CD14-positive monocyte (primary cell): ENCODE results near the gene KCNK1. TPM values are rescaled to one million over a fixed set of nuclear protein-coding genes. Genes with fewer than 3 reads are reported as not detected.

Source experiments
- DNase-seq, 3 donors: peaks; one replicate each; pipeline ENCODE4 v3.0.0-alpha.2; 2011 to 2022
- H2AFZ ChIP-seq: 2 replicates; pipeline ENCODE4 v1.6.0; 2012; ENCODE audit warnings: mild to moderate bottlenecking, low read depth, low read length, inconsistent platforms; ENCODE audit not compliant: insufficient read depth, poor library complexity, severe bottlenecking
- H3K27ac ChIP-seq, 2 donors: 1 replicate in 1 of 2; 2 replicates in 1 of 2; pipeline ENCODE4 v1.5.1; 2012 to 2013; ENCODE audit warnings: low read length in 2 of 2, control low read depth in 1 of 2, inconsistent platforms in 1 of 2, low read depth in 1 of 2, mild to moderate bottlenecking in 1 of 2
- H3K27me3 ChIP-seq, 2 donors: one replicate each; pipeline versions ENCODE4 v1.6.0 to v1.6.1; 2011 to 2013; ENCODE audit warnings: low read length in 2 of 2; ENCODE audit not compliant: control insufficient read depth in 2 of 2, insufficient read depth in 2 of 2
- H3K36me3 ChIP-seq, 2 donors: replicated peaks in 1 of 2; 1 replicate in 1 of 2; 2 replicates in 1 of 2; pipeline versions ENCODE4 v1.5.1 to v1.6.1; 2012 to 2013; ENCODE audit warnings: low read length in 2 of 2, control low read depth in 1 of 2, inconsistent platforms in 1 of 2, mild to moderate bottlenecking in 1 of 2; ENCODE audit not compliant: insufficient read depth in 2 of 2, control insufficient read depth in 1 of 2
- H3K4me1 ChIP-seq, 2 donors: 1 replicate in 1 of 2; 2 replicates in 1 of 2; pipeline versions ENCODE4 v1.5.1 to v1.6.1; 2012 to 2013; ENCODE audit warnings: low read length in 2 of 2, control low read depth in 1 of 2, inconsistent platforms in 1 of 2, mild to moderate bottlenecking in 1 of 2, moderate library complexity in 1 of 2; ENCODE audit not compliant: insufficient read depth in 2 of 2, control insufficient read depth in 1 of 2
- H3K4me2 ChIP-seq: replicated peaks from 2 replicates; pipeline ENCODE3; 2012; ENCODE audit warnings: low read length, moderate library complexity, mild to moderate bottlenecking; ENCODE audit not compliant: poor library complexity, severe bottlenecking; ENCODE audit errors: extremely low read depth
- H3K4me3 ChIP-seq, 3 experiments: fragments of 200-600 bp in 1 of 3; sonication (generic) in 1 of 3; replicated peaks in 1 of 3; 1 replicate in 2 of 3; 2 replicates in 1 of 3; pipeline ENCODE4 v1.5.1; 2011 to 2013; ENCODE audit warnings: low read length in 3 of 3, mild to moderate bottlenecking in 3 of 3, control low read depth in 2 of 3, low read depth in 2 of 3, inconsistent platforms in 1 of 3, moderate library complexity in 1 of 3
- H3K79me2 ChIP-seq: 2 replicates; pipeline ENCODE4 v1.6.0; 2012; ENCODE audit warnings: mild to moderate bottlenecking, control low read depth, inconsistent platforms, low read length, moderate library complexity; ENCODE audit not compliant: insufficient read depth
- H3K9ac ChIP-seq: 2 replicates; pipeline ENCODE4 v1.6.0; 2017; ENCODE audit warnings: low read length, mild to moderate bottlenecking; ENCODE audit not compliant: insufficient read depth, poor library complexity, severe bottlenecking
- H3K9me3 ChIP-seq, 2 donors: replicated peaks in 1 of 2; 1 replicate in 1 of 2; 2 replicates in 1 of 2; pipeline versions ENCODE4 v1.5.1 to v1.6.1; 2012 to 2013; ENCODE audit warnings: low read length in 2 of 2, control low read depth in 1 of 2; ENCODE audit not compliant: control insufficient read depth in 1 of 2, insufficient read depth in 1 of 2
- H4K20me1 ChIP-seq: 2 replicates; pipeline ENCODE4 v1.6.0; 2012; ENCODE audit warnings: mild to moderate bottlenecking, low read length, control low read depth, moderate library complexity; ENCODE audit not compliant: insufficient read depth
- H3K27ac Mint-ChIP-seq, 7 donors: one replicate each; pipeline ENCODE4 v1.8.0; 2020; ENCODE audit warnings: mild to moderate bottlenecking in 7 of 7, mixed read lengths in 7 of 7, moderate library complexity in 6 of 7, inconsistent platforms in 2 of 7
- H3K27me3 Mint-ChIP-seq, 3 donors: one replicate each; pipeline ENCODE4 v1.8.0; 2021 to 2022; ENCODE audit warnings: low read depth in 3 of 3, mild to moderate bottlenecking in 3 of 3, mixed read lengths in 3 of 3, moderate library complexity in 3 of 3, inconsistent platforms in 1 of 3
- H3K36me3 Mint-ChIP-seq, 2 donors: one replicate each; pipeline ENCODE4 v1.8.0; 2020; ENCODE audit warnings: mixed read lengths in 2 of 2, inconsistent platforms in 1 of 2, mild to moderate bottlenecking in 1 of 2
- H3K4me1 Mint-ChIP-seq: one replicate; pipeline ENCODE4 v1.8.0; 2020; ENCODE audit warnings: mild to moderate bottlenecking, mixed read lengths
- H3K4me3 Mint-ChIP-seq, 2 donors: one replicate each; pipeline ENCODE4 v1.8.0; 2020; ENCODE audit warnings: mild to moderate bottlenecking in 2 of 2, mixed read lengths in 2 of 2, moderate library complexity in 1 of 2
- H3K9me3 Mint-ChIP-seq, 7 donors: one replicate each; pipeline ENCODE4 v1.8.0; 2020 to 2022; ENCODE audit warnings: mixed read lengths in 7 of 7, mild to moderate bottlenecking in 6 of 7, moderate library complexity in 6 of 7, inconsistent platforms in 2 of 7
- CTCF ChIP-seq: fragments of 200-600 bp; IDR thresholded peaks from one replicate; pipeline ENCODE4 v1.8.0; 2022; ENCODE audit warnings: antibody characterized with exemption, mild to moderate bottlenecking
- WGBS: methylation state at CpG from one replicate; pipeline ENCODE4 v1.1.5; 2013; ENCODE audit warnings: missing lambda C conversion rate; ENCODE audit not compliant: insufficient coverage; 5-methylcytosine and 5-hydroxymethylcytosine counted together
- intact Hi-C, 2 donors: fragments of 100-400 bp; cut with micrococcal nuclease; formaldehyde crosslinking; loops; one replicate each; pipeline versions ENCODE4 v1.15.0 to v1.15.1; 2023
- polyA plus RNA-seq, 3 donors: library from polyadenylated mRNA; depleted of rRNA in 1 of 3; unstranded in 2 of 3; stranded (reverse) in 1 of 3; fragments of 300-500 nt in 2 of 3; fragments of >200 nt in 1 of 3; fragmentation: Illumina TruSeq in 2 of 3; gene quantifications; 1 replicate in 2 of 3; 2 replicates in 1 of 3; pipeline ENCODE4 v1.2.3, GENCODE V29; 2012 to 2021

The KCNK1 gene
- polyA plus RNA-seq, 3 donors = not detected

DNA sequence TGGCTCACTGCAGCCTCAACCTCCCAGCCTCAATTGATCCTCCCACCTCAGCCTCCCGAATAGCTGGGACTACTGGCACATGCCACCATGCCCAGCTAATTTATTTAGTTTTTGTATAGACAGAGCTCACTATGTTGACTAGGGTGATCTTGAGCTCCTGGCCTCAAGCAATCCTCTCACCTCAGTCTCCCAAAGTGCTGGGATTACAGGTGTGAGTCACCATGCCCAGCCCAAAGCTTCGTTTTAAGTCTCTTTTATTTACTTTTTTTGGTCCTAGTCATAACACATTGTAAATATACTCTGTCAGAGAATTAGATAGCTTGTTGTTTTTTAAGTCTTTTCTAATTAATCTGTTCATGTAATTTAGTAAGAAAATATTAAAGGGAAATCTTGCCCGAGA is 42.8 kb downstream of the KCNK1 start:
- Mint-ChIP-seq H3K27ac (no peak overlapping the region), H3K4me1 (no peaks in the 10 kb centered on the region), H3K27me3 (peaks cover 1 to 2% (median 2%) of the 10 kb centered on the region in 3 donors), H3K4me3 (no peak overlapping the region), H3K36me3 (no peaks in the 10 kb centered on the region), H3K9me3 (peaks cover 0 to 3% (median 0%) of the 10 kb centered on the region in 7 donors)
- H3K4me2 ChIP-seq = no peak overlapping the region
- no peaks in the 10 kb centered on the region for H3K4me1 ChIP-seq
- no peak overlapping the region for H3K4me3 ChIP-seq
- H3K9ac ChIP-seq = no peak overlapping the region
- 100% methylated on average over 1 of the region's 3 CpGs for WGBS
- no peak for TF ChIP-seq CTCF
- H3K9me3 ChIP-seq = no peaks in the 10 kb centered on the region
- no peaks in the 10 kb centered on the region for H4K20me1 ChIP-seq
- H3K79me2 ChIP-seq = no peaks in the 10 kb centered on the region
- H3K36me3 ChIP-seq = no peaks in the 10 kb centered on the region
- intact Hi-C loops = no loop called here
- no peak overlapping the region for H2AFZ ChIP-seq
- H3K27me3 ChIP-seq = no peaks in the 10 kb centered on the region
- DNase-seq = no peak
- no peak overlapping the region for H3K27ac ChIP-seq

DNA sequence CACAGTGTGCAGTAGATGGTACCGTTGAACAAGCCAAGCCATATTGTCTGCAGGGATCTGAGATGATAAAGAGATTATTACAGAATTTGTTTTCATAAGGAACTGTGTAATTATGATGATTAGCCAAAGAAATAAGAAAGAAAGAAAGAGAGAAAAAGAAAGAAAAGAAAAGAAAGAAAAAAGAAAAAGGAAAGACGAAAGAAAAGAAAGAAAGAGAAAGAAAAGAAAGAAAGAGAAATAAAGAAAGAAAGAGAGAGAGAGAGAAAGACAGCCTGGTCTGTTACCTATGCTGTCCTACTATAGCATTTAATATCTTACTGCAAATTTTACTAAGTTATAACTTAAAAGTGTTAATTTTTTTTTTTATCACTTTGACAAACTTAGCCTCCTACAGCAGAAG is 43.6 kb downstream of the KCNK1 start:
- H3K4me1 ChIP-seq = no peaks in the 10 kb centered on the region
- no peak overlapping the region for H2AFZ ChIP-seq
- Mint-ChIP-seq H3K36me3 (no peaks in the 10 kb centered on the region), H3K27me3 (peaks cover 1 to 2% (median 2%) of the 10 kb centered on the region in 3 donors), H3K9me3 (peaks cover 0 to 3% (median 0%) of the 10 kb centered on the region in 7 donors), H3K4me1 (no peaks in the 10 kb centered on the region), H3K4me3 (no peak overlapping the region), H3K27ac (no peak overlapping the region)
- no peaks in the 10 kb centered on the region for H3K27me3 ChIP-seq
- H3K36me3 ChIP-seq = no peaks in the 10 kb centered on the region
- no peak overlapping the region for H3K4me3 ChIP-seq
- no peak overlapping the region for H3K27ac ChIP-seq
- 100% methylated on average over 1 of the region's 2 CpGs for WGBS
- intact Hi-C loops = no loop called here
- no peaks in the 10 kb centered on the region for H4K20me1 ChIP-seq
- H3K79me2 ChIP-seq = no peaks in the 10 kb centered on the region
- no peaks in the 10 kb centered on the region for H3K9me3 ChIP-seq
- no peak for DNase-seq
- no peak for TF ChIP-seq CTCF
- H3K4me2 ChIP-seq = no peak overlapping the region
- no peak overlapping the region for H3K9ac ChIP-seq
